Testis (tissue), 3 donors: ENCODE results near the gene SEC62. TPM values are rescaled to one million over a fixed set of nuclear protein-coding genes. Genes with fewer than 3 reads are reported as not detected.

Experiments
- DNase-seq: peaks from one replicate; pipeline ENCODE4 v3.0.0-alpha.2; 2019
- H3K27ac ChIP-seq, 2 donors: fragments of 200-600 bp; sonication (generic); one replicate each; pipeline ENCODE4 v1.5.1; 2019
- H3K27me3 ChIP-seq: fragments of 200-600 bp; sonication (generic); one replicate; pipeline ENCODE4 v1.5.1; 2019
- H3K36me3 ChIP-seq: fragments of 200-600 bp; sonication (generic); one replicate; pipeline ENCODE4 v1.5.1; 2017; ENCODE audit warnings: low read depth; ENCODE audit errors: missing control alignments
- H3K4me1 ChIP-seq: fragments of 200-600 bp; sonication (generic); one replicate; pipeline ENCODE4 v1.5.1; 2019
- H3K4me3 ChIP-seq, 2 donors: fragments of 200-600 bp; sonication (generic); one replicate each; pipeline ENCODE4 v1.5.1; 2017 to 2019
- H3K9me3 ChIP-seq: fragments of 200-600 bp; sonication (generic); one replicate; pipeline ENCODE4 v1.5.1; 2017
- POLR2A ChIP-seq: fragments of 450-650 bp; IDR thresholded peaks from one replicate; pipeline ENCODE4 v1.6.1; 2017; ENCODE audit warnings: antibody characterized with exemption, mild to moderate bottlenecking, moderate library complexity
- WGBS, 2 donors: methylation state at CpG; one replicate each; pipeline ENCODE4 v1.1.5; 2018; 5-methylcytosine and 5-hydroxymethylcytosine counted together
- intact Hi-C: fragments of 100-400 bp; cut with DNase I; formaldehyde crosslinking; loops from one replicate; pipeline ENCODE4 v1.15.1; 2023; ENCODE audit warnings: low total_unique reads
- polyA plus RNA-seq: library from polyadenylated mRNA; stranded (reverse); fragments of 350-450 nt; fragmentation: Illumina TruSeq; extraction: RNeasy Lipid Tissue Mini Kit (QIAGEN cat#74804); gene quantifications from one replicate; pipeline ENCODE4 v1.2.3, GENCODE V29; 2014; ENCODE audit warnings: low read depth, low replicate concordance; ENCODE audit not compliant: insufficient read depth
- total RNA-seq, 2 donors: library from RNA; depleted of rRNA; stranded (reverse); fragments of >200 nt; gene quantifications; one replicate each; pipeline ENCODE4 v1.2.3, GENCODE V29; 2016
- TF ChIP-seq, protein P1 (sequence below), 3 experiments: fragments of 450-650 bp in 2 of 3; fragments of 200-600 bp in 1 of 3; sonication (generic) in 1 of 3; IDR thresholded peaks; one replicate each; pipeline ENCODE4 v1.5.1; 2016 to 2019; ENCODE audit warnings: antibody characterized with exemption in 3 of 3, mild to moderate bottlenecking in 2 of 3, moderate library complexity in 1 of 3

Gene SEC62
- total and polyA plus RNA-seq, 3 donors from 2014 or later, result 23.2 to 45.1 (median 44.7) TPM

DNA sequence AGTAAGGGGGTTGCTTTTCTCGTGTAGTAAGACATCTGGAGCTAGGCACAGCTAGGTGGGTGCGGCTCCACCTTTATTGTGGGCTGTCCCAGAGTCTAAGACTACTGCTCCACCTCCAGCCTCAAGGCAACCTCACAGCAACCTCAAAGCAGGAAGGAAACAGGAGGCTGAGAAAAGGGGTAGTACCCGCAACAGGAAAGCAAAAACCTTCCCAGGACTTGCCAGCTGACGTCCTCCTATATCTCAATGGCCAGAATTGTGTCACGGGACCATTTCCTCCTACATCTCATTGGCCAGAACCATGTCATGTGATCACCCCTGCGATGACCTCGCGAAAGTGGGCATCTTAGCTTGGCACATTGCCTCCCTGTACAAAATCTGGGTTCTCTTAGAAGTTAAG is 66.9 kb downstream of the SEC62 start:
- H3K9me3 ChIP-seq, result no peaks in the 10 kb centered on the region
- no peaks in the 10 kb centered on the region for H3K4me1 ChIP-seq
- WGBS, 2 donors, result 58 to 65% methylated on average over 8 of the region's 8 CpGs
- intact Hi-C loops, result no loop called here
- no peak overlapping the region for H3K27ac ChIP-seq
- H3K4me3 ChIP-seq, result peak overlapping the region in 1 of 2 donors; percentile 39
- no peak for TF ChIP-seq POLR2A
- TF ChIP-seq, protein P1, sequence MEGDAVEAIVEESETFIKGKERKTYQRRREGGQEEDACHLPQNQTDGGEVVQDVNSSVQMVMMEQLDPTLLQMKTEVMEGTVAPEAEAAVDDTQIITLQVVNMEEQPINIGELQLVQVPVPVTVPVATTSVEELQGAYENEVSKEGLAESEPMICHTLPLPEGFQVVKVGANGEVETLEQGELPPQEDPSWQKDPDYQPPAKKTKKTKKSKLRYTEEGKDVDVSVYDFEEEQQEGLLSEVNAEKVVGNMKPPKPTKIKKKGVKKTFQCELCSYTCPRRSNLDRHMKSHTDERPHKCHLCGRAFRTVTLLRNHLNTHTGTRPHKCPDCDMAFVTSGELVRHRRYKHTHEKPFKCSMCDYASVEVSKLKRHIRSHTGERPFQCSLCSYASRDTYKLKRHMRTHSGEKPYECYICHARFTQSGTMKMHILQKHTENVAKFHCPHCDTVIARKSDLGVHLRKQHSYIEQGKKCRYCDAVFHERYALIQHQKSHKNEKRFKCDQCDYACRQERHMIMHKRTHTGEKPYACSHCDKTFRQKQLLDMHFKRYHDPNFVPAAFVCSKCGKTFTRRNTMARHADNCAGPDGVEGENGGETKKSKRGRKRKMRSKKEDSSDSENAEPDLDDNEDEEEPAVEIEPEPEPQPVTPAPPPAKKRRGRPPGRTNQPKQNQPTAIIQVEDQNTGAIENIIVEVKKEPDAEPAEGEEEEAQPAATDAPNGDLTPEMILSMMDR (IDR thresholded peaks at IDR 0.05), result no peak
- DNase-seq, result peak; percentile 34
- H3K36me3 ChIP-seq, result no peaks in the 10 kb centered on the region
- no peaks in the 10 kb centered on the region for H3K27me3 ChIP-seq

DNA sequence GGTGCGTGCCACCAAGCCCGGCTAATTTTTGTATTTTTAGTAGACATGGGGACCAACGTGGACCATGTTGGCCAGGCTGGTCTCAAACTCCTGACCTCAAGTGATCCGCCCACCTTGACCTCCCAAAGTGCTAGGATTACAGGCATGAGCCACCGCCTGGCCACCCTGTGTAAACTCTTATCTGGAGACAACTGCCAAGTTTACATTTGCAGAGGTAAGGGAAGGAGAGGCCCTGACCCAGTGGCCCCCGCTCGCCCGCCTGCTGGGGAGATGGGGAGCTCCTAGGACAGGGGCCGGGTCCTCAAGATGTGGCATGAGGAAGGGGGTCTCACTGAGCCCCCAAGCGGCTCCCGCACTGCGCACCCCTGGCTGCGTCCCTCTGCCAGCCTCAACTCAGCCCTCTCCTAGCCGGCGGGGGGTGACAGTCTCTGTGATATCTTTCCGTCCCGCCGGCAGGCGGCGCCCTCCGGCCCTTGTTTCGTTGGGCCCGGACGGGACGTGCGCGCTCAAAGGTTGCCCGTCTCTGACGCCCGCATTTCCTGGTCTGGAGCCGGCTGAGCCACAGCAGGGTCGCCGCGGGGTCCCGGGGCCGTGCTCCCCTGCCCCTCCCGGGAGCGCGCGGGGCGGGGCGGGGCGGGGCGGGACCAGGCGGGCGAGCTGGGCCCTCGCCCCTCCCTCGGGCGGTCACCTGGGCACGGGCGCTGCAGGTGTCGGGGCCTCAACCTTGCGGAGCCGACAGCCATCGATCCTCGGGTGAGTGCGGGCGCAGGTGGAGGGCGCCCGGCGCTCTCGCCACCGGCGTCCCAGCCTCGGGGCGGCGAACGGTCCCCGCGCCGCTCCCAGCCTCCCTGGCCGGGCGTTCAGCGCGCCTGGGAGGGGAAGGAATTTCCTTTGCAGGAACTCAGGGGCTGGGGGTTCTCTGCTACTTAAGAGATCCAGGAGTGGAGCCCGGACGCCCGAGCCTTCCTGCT is 71.1 kb downstream of the SEC62 start, which contains the start of gene GPR160:
TSS of gene GPR160 (plus strand) at position 533 of the 971 bp plus-strand sequence. CDS start 45,978 bp downstream, outside the sequence.
- DNase-seq, result peak; percentile 83
- H3K4me3 ChIP-seq, result peak within 1 kb of the TSS; percentile 62
- H3K27me3 ChIP-seq, result no peaks in the 10 kb centered on the region
- intact Hi-C loops, result no loop called here
- no peaks in the 10 kb centered on the region for H3K36me3 ChIP-seq
- no peaks in the 10 kb centered on the region for H3K4me1 ChIP-seq
- no peak for TF ChIP-seq POLR2A
- TF ChIP-seq, protein P1 (IDR thresholded peaks at IDR 0.05), result peak; percentile 51 to 73 (median 59)
- H3K27ac ChIP-seq, result no peak within 1 kb of the TSS
- 5 to 18% methylated on average over 11 to 57 of the region's 78 CpGs for WGBS, 2 donors
- no peaks in the 10 kb centered on the region for H3K9me3 ChIP-seq

DNA sequence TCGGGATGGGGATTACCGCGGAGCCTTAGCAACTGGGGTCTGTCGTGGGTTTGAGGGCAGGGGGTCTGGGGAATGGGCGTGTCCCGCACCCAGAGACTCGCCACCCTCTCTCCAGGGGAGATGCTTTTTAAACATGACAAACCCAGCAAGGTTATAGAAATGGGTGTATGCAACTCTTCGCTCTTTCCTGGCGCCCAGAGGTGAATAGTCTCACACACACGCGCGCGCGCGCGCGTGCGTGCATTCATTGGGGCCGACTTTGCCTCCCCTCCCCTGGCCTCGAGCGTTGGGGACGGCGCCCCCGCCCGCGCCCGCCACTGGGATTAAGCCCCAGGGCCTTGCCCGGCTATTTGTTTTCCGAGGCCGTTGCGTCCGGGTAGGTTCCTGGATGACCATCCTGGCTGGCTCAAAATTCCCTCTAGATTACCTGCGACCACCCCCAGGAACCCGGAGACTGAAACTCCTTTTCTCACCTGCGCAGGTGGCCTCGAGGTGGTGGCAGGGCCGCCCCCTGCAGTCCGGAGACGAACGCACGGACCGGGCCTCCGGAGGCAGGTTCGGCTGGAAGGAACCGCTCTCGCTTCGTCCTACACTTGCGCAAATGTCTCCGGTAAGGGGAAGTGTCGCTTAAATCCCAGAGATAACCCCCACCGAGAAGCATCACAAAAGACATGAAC is 72.0 kb downstream of the SEC62 start:
- Histone ChIP-seq H3K27me3 (no peaks in the 10 kb centered on the region), H3K4me1 (no peaks in the 10 kb centered on the region), H3K36me3 (no peaks in the 10 kb centered on the region), H3K27ac (no peak overlapping the region), H3K4me3 (peak overlapping the region; percentile 62), H3K9me3 (no peaks in the 10 kb centered on the region)
- 6 to 21% methylated on average over 14 to 51 of the region's 51 CpGs for WGBS, 2 donors
- intact Hi-C loops, result no loop called here
- DNase-seq, result no peak
- TF ChIP-seq, protein P1 (IDR thresholded peaks at IDR 0.05), result no peak
- TF ChIP-seq POLR2A, result no peak

DNA sequence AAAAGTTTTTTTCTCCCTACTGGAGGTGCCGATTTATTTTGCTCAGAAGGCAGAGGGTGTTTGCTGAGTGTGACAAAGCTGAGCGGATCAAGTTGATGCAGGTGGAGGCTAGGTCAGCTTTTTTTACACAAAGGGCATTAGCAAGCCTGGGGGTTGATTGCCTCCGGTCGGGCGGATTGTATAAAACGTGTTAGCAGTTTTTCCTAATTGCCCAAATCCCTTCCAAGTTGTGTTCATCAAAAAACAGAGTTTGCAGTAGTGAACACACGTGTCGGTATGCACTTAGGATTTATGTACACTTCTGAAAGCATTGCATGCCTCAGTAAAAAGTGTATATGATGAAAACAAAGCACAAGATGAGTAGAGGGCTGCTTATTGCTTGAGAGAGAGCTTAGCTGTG is 73.8 kb downstream of the SEC62 start:
- no peaks in the 10 kb centered on the region for H3K36me3 ChIP-seq
- no peak for DNase-seq
- no peaks in the 10 kb centered on the region for H3K4me1 ChIP-seq
- H3K4me3 ChIP-seq, result no peak overlapping the region
- WGBS, 2 donors, result 23 to 28% methylated on average over 8 of the region's 8 CpGs
- no peak for TF ChIP-seq POLR2A
- TF ChIP-seq, protein P1 (IDR thresholded peaks at IDR 0.05), result no peak
- intact Hi-C loops, result no loop called here
- H3K27ac ChIP-seq, result no peak overlapping the region
- no peaks in the 10 kb centered on the region for H3K27me3 ChIP-seq
- H3K9me3 ChIP-seq, result no peaks in the 10 kb centered on the region
